GM18519 (cell line): ENCODE data around the gene OXSM.

Source experiments
- ATAC-seq: cut with Tn5 transposase; IDR thresholded peaks from one replicate; pipeline ENCODE4 v1.9.1; 2021; ENCODE audit warnings: mild to moderate bottlenecking, moderate library complexity; ENCODE audit not compliant: unreplicated experiment, low FRiP score

The OXSM gene

DNA sequence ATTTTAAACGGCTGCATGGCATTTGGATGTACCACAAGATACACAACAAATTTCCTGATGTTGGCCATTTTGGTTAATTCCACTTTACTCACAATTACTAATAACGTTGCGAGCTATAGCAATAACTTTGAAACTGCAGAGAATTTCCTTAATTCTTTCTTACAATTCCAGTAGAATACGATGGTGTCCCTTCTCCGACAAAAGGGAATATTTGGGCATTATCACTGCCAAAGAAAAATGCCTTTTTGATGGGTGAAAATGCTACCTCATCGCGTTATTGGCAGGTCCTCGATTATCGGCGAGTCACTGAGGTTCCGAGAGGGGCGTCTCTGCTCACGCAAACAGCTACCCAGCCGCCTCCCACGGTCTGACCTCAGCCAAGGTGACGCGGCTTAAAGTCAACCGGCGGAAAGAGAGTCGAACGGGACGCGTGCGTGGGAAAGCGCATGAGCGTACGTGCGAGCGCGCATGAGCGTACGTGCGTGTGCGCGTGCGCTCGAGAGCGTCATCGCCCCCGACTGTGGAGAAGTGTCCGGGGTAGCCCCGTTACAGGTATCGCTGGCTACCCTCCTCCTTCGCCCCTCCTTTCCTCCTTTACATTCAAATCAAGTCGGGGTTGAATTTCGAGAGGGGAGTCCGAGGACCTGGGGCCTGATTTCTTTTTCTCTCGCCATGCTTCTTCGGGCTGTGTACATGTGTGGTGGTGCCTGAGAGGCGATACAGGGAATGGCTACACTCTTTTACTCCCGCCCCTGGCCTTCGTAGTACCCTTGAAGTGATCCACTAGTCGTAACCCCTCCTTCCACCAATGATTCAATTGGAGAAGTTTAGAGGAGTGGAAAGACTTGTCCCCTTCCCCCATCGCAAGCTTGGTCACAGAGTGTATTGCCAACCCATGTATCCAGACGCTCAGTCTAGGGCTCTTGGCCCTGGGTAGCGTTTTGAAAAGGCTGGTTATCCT, at the start of gene OXSM:
Gene OXSM, plus strand, starts transcription at position 495 of the 961 bp plus-strand sequence. CDS start 931 bp downstream, outside the sequence.
- peak; percentile 92 for ATAC-seq

DNA sequence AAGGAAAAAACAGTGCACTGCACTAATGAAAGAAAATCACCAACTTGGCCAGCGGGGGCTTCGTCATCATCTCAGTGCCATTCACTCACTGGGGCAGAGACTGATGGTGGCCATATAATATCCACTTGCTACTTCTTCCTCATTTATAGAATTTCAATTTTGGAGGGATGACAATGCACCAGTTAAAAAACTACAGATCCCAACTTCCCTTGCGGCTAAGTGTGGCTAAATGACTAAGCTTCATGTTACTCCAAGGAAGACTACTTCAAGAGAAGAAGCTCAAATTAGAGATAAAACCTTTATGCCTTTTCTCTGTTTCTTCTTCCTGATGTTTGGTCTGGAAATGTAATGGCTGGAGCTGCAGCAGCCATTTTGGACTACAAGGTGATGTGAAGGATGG, 45.4 kb upstream of the OXSM start:
- no peak for ATAC-seq

DNA sequence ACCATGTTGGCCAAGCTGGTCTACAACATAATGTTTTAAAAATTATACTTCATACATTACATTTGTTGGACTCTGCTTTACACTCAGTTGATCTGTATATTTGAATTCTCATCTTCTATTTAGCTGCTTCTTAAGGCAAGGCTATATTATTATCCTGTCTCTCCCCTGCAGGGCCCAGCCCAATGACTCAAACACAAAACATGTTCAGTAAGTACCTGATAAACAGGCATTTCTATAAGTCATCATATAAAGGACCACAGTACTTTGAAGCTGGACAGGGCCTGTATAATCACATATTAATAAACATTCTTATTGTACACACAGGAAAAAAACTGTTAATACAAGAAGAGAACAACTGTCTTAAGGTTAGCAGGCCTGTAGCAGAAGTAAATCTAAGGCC, 42.9 kb upstream of the OXSM start:
- ATAC-seq = no peak

DNA sequence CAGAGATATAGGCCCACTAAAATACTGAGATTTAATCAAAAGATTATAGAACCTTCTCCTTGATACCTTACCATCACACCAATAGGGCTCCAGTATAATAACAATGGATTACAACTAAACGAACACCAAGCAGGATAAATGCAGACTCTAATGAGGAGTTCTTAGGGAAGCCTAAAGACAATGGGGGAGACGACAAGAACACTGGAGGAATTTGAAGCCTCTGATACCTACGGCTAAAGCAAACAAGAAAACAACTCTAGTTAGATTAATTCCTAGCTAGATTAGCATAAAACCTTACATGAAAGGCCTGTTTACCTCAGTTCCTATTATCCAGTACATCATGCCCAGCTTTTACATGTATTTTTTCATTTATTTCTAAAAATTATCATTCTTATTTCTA, 41.7 kb upstream of the OXSM start:
- no peak for ATAC-seq

DNA sequence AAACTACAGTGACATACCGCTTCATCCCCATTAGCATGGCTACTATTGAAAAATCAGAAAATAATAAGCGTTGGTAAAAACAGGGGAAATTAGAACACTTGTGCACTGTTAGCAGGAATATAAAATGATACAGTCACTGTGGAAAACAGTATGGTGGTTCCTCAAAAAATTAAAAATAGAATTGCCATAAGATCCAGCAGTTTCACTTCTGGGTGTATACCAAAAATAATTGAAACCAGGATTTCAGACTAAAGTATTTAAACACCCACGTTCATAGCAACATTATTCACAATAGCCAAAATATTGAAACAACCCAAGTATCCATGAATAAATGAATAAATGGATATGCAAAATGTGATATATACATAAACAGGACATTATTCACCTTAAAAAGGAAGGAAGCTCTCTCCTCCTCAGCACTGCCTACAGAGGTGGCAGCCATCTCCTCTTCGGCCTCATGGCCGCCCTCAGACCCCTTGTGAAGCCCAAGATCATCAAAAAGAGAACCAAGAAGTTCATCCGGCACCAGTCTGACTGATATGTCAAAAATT, 40.8 kb upstream of the OXSM start:
- ATAC-seq = no peak

DNA sequence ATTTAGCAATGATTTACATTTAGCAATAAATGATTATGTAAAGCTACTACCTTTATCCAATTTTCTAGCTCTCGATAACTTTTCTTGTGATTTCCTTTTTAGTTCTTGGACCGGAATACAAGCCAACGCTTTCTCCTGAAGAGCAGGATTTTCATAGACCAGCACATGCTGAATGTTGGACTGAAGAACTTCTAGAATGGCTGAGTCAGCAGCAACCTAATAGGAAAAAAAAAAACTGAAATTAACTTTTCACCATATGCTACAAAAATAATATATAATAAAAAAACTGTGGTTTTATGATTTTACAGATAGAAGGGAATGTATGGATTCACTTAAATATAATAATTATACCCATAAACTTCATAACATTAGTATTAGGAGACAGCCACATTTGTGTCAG, 38.8 kb upstream of the OXSM start:
- no peak for ATAC-seq

DNA sequence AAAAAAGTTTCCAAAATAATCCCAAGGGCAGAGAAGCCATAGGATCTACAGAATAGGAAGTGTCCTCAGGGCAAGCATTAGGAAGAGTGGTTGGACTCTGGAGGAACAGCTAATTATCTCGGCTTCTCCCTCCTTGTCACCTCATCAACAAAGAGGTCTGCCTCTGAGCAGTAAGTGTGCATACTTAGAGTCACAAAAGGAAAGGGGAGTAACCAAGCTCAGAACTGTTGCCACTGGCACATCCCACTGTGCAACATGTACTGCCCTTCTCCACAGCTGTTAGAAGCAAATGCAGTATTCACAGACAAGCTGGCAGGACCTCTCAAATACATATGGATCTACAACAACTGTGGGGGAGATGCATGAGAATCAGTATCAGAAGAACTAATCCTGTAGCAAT, 38.2 kb upstream of the OXSM start:
- no peak for ATAC-seq

DNA sequence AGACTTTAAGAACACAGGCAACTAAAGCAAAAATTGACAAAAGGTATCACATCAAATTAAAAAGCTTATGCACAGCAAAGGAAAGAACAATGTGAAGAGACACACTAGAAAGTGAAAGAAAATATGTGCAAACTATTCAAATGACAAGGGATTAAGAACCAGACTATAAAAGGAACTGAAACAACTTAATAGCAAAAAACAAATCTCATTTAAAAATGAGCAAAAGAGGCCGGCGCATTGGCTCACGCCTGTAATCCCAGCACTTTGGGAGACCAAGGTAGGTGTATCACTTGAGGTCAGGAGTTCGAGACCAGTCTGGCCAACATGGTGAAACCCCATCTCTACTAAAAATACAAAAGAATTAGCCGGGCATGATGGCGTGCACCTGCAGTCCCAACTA, 21.0 kb upstream of the OXSM start:
- ATAC-seq = peak; percentile 94

DNA sequence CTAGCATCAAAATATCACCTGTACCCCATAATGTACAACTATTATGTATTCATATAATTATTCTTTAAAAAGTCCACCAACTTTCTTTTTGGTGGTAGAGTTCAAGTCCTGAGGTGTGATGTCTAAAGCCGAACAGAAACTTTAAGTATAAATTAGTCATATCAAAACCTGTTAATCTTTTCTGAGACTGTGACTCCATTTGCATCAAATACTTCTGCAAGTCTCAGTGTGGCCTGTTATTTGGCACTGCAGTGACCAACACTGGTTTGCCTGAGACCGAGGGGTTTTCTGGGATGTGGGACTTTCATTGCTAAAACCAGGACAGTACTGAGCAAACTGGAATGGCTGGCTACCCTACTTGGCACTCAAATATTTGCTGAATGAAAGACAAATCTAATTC, 14.0 kb upstream of the OXSM start:
- ATAC-seq = peak; percentile 76

DNA sequence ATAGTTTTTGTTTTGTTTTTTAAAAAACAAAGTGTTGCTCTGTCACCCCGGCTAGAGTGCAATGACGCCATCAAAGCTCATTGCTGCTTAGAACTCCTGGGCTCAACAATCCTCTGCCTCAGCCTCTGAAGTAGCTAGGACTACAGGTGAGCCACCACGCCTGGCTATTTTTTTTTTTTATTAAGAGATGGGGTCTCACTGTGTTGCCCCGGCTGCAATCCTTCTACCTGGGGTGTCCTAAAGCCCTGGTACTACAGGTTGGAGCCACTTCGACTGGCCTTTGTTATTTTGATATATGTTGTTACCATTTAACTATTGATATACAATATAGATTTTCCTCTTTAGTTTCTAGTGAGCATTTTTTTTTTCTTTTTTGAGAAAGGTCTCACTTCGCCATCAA, 9.3 kb upstream of the OXSM start:
- ATAC-seq = no peak

DNA sequence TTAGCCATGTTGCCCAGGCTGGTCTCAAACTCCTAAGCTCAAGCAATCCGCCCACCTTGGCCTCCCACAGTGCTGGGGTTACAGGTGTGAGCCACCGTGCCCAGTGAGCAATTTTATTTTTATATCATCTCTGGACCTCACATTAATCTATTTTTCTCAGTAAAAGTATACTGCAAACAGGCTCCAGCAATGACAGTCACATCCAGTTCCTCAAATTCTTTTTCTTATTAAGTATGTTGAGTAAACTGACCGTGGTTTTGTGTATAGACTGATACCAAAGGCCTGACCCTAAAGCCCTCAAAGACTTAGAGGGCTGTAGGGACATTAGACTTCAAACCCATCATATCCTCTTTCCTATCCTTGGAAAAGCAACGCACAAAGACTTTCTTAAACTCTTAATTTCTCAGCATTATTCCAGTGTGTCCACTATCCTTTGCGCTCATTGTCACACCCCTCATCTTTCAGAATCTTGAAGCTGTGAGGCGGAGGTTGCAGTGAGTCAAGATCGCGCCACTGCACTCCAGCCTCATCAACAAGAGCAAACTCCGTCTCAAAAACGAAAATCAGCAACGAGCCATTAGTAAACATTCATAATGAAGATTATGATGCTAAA, 8.6 kb upstream of the OXSM start:
- ATAC-seq = no peak

DNA sequence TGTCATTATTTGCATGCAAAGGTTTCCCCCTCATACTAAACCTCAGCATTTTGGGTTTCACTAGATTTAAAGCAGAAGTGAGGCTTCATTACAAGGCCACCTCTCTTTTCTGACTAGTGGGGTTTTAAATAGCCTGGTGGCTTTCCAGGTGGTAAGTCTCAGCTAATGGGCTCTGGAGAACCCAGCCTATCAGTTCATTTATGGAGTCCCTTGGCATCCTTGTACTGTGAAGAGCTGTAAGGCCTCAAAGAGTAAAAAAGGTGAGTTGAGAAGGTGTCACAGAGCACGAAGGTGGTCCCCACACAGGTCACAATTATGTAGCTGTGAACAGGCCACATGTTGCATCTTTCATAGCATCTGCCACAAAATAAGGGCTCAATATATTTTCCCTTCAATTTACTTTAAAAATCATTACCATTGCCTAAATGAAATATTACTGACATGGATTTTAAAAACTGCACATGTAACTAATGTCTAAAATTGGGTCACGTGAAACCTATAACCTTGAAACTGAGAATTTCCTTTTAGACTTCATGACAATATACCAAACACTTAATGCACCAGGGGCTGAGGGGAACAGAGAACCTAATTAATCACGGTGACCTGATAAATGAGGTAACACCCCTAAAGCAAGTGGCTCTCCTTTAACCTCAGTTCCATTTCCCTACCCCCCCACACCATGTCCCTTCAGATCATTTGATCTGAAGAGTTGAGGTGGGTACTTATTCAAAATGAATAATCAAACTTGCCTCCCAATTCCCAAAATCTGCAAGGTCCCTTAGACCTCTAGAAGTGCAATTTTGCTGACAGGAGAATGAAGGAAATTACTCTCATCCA, 7.9 kb upstream of the OXSM start:
- ATAC-seq = peak; percentile 71

DNA sequence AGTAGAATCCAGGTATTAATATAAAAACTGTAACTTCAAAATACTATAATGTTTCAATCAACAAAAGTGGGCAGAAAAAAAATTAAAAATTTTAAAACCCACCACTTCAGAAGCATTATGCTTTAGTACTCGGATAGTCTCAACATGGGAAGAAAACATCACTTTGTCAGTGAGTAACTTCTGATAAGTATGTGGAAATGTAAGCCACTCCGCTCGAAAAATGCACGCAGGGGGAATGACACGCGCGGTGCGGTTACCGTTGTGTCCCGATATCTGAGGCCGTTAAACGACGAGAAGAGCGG, 7.3 kb upstream of the OXSM start:
- no peak for ATAC-seq

DNA sequence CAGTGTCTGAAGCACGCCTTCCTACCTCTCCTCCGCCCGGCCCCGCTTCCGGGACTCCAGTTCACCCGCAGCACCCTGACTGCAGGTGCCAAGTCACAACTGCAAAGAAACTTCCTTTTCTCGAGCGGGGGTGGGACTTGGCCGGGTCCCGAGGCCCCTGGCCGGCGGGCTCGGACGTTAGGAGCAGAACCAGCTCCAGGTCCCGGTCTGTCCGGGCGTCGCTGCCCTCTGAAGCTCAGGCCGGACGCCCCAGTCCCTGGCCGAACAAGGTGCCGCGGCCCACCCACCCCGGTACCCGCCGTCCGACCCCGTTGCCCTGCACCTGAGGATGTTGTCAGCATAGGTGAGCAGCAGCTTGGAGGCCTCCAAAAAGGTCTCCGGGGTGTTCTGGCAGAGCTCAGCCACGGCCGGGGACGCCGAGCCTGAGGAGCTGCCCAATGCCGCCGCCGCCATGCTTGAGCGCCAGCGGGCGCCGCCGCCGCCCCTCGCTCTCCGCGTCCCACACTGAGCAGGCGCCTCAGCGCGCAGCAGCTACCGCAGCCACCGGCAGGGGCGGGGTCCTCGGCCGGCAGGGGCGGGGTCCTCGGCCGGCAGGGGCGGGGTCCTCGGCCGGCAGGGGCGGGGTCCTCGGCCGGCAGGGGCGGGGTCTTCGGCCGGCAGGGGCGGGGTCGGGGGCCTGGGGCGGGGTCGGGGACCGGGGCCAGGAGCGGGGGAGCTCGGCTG, 6.8 kb upstream of the OXSM start, which contains the start of gene NGLY1:
Gene NGLY1, minus strand, starts transcription at position 506 of the 723 bp plus-strand sequence. Its CDS starts 53 bp downstream, at position 453.
- ATAC-seq = peak; percentile 55

DNA sequence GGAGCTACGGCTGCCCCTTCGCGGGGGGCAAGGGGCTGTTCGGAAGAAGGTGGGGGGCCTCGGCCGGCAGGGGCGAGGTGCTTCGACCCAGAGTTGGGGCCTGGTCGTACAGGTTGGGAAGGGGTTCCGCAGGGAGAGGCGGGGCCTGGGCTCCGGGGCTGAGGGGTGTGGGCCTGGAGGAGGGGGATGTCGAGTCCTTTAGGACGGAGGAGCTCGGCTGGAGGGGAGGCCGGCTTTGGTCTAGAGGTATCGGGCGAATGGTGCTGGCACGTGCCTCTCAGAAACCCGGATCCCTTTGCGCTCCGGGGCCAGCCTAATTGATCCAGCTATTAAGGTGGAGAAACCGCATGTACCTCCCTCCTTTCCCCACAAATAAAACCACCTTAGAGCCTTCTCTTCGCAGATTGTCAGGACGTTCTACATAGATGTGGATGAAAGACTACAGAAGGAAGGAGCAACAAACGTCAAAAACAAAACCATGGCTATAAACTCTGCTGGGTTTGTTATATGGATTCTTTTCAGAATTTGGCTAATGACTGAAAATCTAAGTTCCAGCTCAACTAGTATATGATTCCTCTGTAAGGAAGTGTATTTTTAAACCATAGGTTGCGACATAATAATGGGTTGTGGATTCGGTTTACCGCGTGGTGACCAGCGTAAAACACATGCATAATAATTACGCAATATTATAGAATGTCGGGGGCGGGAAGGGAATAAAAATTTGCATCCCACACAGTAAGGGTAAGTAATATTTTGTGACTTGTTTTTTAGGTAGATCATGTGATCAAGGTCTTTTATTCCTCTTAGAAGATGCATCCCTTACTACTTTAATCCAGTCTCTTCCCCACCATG, 6.0 kb upstream of the OXSM start:
- ATAC-seq = peak; percentile 6

DNA sequence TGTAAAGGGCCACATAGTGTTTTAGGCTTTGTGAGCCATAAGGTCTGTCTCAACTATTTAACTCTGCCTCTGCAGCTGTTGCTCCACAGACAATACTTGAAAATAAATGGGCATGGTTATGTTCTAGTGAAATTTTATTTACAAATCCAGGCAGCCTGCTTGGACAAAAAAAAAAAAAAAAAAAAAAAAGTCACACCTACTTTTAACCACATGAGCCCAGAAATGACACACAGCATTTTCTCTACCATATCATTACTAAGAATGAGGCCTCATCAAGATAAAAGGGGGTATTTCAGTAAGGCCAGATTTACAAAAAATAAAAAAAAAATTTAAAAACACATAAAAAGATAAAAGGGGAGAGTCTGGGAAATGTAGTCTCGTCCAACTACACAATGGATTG, 4.9 kb upstream of the OXSM start:
- ATAC-seq = no peak

DNA sequence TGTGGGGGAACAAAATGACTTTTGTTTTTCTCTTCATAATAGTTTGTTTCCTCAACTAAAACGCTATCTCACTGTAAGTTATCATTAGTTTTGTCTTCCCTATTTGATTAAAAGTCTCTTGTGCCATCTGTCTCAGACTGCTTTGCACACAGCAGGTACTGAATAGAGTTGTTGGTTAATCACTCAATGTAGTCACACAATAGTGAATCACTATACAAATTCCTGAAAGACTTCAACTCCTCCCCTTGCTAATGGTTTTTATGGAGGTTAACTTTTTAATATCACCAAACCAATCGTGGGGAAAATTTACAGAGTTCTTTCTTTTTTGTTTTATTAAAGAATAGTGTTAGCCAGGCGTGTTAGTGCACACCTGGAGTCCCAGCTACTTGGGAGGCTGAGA, 4.1 kb upstream of the OXSM start:
- ATAC-seq = no peak

DNA sequence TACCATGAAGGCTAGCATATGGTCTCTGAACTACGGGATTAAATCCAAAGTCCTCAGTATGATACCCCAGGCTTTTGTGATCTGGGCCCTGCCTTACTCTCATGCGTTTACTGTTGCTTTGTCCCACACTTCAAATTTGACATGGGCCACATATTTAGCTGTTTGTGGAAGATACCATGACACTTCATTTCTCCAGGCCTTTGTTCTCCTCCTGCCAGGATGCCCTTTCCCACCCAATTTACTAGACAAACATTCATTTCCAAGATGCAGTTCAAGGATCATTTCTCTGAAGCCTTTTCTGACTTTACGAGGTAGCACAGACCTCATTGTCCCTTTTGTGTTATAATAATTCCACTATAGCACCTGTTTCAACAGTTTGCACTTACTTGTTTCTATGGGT, 2.2 kb upstream of the OXSM start:
- no peak for ATAC-seq

DNA sequence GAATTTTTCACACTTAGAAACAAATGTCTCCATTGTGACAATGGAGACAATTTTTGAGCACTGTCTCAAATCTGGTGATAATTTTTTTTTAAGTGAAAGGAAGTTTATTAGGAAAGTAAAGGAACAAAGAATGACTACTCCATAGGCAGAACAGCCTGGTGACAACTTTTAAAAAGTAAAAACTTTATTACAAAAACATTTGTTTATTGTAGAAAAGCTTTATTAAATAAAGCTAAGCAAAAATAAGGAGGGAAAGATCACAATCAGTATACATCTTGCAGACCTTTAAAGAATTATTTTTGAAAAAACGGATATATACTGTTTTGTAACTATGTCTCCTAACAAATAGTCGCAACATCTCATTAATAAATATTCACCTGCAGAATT, 688 bp upstream of the OXSM start:
- ATAC-seq = no peak
